Left lobe of liver (tissue), 2 donors: Measurements from ENCODE around the gene EFL1. TPM values are rescaled to one million over a fixed set of nuclear protein-coding genes. Genes with fewer than 3 reads are reported as not detected.

Experiments
- ATAC-seq: fragments of 200-7000 bp; cut with Tn5 transposase; one replicate; pipeline ENCODE4 v1.9.1; 2020; ENCODE audit warnings: mild to moderate bottlenecking, moderate library complexity
- DNase-seq: peaks from one replicate; pipeline ENCODE4 v3.0.0-alpha.2; 2020; ENCODE audit warnings: low spot score
- total RNA-seq: library from RNA; stranded (reverse); gene quantifications from one replicate; pipeline ENCODE4 v1.2.1, GENCODE V29; 2021
- donor health status: DM: no; HTN: no; CAD: no; lungs with moderate emphysema.
- donor health status: DM: no; HTN: yes; CAD: no.

EFL1 gene
- total RNA-seq, 1 donor from 2014 or later = 6.7 TPM

DNA sequence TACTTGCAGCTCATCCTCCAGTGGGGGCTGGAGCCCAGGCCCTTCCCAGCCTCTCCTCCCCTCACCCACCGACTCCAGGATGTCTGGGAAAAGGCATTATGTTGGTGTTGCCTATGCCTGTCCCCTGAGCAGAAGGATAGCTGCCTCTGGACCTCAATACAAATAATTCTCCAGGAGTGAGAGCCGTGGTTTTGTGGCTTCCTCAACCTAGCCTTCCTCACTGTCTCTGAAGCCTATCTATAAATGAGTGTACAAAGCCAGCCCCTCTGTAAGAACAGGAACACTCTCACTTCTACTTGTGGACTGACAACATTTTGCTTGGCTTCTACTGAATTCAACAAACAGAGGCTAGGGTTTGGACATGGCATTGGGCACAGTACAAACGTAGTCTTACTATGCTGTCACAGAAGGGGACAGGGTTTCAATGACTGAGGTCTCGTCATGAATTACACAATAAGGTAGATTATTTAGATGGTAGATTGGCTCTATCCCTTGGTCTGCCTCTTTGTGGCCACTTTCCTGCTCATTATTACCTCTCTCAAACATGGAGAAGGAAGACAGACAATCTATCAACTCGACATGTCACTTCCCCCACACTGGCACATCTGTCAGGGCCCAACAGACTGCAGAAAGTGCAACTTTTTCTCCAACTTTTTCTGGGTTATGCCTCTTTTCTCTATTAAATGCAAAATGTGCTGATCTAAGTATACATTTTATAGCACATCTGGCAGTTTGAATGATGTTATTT is 134.0 kb downstream of the EFL1 start:
- DNase-seq = peak; percentile 51
- peak; percentile 75 for ATAC-seq

DNA sequence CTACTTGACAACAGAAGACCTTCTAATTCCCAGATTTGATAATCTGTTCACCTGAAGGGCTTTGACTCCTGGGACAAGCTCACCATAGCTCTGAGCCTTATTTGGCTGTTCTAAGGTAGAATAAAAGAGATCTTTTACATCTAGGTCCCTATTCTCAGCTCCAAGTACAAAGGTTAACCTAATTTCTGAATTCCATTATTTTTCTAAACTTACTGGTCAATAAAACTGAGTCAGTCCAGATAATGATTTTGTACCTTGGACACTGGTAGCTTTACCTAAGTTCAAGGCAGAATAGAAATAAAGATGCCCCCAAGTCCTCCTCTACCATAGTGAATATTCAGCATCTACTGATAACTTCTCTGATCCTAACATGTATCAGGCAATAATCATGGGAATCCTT is 135.0 kb downstream of the EFL1 start:
- peak; percentile 61 for ATAC-seq
- DNase-seq = no peak

DNA sequence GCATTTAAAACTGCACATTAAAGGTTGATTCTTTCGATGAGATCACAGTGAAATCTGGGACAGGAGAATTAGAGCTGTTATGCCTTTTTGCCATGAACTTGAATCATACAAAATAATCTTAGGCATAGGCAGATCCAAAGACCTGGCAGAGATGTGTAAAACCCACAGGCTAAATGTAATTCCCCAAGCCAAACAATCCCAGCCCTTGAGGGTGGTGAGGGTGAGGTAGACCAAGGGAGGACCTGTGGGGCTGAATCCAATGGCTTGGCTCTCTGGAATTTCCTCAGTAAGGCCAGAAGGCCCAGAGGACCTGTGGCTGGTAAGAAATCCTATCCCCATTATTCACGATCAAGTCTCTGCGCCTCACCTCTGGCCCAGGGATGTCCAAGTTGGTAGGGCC is 136.2 kb downstream of the EFL1 start:
- no peak for DNase-seq
- ATAC-seq = no peak

DNA sequence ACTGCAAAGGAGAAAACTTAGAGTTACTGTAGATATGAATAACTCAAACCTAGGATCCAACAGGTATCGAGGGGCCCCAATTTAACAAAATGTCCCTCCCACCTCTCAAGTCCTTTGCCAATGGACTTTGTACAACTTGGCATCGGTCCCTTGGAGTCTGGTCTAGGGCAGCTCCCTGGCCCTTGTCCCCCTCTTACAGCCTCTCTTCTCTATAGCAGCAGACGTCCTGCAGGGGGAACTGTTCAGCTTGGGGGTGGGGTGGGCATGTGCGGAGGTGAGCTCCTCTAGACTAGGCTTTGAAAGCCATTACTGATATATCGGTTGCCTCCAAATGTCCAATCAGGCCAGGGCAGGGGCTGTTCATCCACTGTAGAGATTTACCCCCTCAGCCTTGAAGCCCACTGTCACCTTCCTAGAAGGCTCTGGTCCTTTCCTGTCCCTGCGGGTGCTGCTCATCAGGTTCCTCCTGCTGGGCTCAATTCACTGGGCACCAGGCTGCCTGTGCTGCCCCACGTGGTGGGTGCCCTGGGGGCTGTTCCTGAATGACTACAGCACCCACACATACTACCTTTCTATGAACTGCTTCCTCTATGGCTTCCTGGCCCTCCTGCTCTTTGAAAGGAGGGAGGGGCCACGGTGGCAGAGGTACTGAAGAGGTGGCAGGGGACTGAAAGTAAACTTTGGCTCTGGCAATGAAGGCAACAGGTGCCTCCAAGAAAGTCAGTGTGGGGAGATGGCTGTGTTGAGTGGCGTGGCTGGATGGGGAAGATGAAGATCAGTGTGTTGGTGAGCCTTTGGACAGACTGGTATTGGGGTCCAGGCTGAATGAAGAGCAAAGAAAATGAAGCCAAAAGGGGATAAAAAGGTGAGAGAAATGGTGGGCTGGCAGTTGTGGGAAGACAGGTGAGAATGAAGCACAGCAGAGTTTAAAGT is 137.9 kb downstream of the EFL1 start:
- DNase-seq = no peak
- peak; percentile 51 for ATAC-seq

DNA sequence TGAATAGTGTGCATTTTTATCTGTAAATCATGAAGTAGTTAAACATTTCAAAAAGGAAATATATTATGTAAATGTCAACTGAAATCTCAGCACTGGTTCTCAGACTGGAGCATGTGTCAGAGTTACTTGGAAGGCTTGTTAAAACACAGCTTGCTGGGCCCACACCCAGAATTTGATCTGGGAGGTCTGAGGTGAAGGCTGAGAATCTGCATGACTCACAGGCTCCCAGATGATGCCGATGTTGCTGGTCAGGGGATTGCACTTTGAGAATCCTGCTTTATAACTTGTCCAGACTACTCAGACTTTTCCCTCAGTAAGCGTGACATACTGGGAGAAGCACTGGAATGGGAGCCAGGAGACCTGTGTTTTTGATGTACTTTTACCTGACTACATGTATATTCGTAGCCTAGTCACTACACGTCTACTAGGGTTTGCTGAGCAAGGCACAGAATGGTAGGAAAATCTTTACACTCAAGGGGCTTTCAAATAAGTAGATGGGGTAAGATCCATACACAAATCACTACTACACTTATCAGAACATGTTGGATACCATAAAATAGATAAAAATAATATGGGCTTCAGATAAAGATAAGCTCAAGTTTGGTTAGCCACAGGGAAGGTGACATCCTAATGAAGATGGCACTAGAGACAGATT is 139.7 kb downstream of the EFL1 start:
- DNase-seq = no peak
- no peak for ATAC-seq

DNA sequence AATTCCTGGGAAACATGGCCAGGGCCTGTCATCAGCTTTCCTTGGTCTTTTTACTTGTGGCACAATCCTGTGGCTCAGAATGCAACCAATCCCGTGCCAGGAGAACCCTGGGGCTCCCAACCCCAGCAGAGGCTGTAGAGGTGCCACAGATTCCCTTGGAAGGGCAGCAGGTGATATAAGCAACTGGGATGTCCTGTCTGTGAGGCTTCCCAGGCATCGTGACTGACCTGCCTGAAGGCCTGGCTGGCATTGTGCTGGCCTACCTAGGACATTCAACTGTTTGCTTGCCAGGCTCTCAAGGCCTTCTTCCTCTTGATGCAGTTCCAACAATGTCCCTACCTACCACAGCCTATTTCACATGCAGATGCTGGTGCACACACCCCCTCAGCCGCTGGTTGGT is 144.5 kb downstream of the EFL1 start:
- no peak for DNase-seq
- ATAC-seq = no peak

DNA sequence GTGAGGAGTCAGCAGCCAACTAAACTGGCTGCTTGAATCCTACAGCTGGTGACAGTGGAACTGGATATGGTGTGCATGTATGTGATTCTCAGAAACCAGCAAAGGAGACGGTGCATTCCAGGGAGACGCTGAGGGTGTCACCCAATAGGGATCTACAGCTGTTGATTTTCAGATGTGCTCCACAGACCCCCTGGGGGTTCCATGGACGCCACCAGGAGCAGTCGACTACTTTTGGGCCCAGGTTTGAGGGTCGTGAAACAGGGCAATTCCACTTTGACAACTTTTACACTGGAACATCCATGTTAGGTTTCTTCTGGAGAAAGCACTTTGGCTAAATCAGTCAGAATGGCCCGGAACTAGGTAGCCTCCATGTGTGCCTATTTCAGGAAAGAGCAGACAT is 145.2 kb downstream of the EFL1 start:
- DNase-seq = no peak
- ATAC-seq = no peak

DNA sequence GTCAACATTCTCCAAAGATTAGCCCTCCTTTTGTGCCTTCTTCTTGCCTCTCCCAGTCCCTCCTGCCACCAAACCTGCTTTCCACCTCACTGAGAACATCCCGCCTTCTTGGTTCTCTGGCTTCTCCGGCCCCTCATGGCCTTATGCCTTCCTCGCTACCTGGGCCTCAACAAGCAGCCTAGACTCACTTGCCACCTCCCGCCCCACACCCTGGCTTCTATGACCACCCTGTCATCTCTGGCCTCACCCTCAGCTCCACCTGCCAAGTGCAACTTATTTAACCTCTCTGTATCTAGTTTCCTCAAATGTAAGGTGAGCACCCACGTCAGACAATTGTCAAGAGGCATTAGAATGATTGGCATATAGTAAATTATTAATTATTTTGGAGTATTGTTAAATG is 147.9 kb downstream of the EFL1 start:
- no peak for ATAC-seq

DNA sequence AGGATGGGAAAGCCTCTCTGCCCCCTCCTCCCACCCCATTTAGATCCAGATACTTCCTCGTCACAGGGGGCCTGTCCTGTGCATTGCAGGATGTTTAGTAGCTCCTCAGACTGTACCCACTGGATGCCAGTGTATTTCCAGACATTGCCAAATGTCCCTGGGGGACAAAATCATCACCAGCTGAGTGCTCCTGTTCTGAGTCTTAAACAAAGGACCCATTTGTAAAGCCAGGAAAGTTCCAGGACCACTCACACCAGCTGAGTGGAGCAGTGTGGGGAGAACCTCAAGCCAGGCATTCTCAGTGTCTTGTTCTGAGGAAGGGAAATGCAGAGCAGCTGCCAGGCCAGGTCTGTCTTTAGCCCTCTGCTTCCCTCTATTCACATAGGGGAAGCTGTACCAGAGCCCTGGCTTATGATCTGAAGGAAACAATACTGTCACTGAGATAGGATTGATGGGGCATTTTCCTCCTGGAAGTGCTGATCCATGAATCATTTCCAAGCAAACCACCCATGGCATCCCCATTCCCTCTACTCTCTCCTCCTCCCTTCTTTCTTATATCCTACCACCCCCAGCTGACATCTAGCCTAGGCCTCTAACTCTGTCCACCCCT is 149.3 kb downstream of the EFL1 start:
- DNase-seq (no peak), ATAC-seq (no peak)

More for the DNA sequence above, 147.9 kb downstream of the EFL1 start:
- DNase-seq = no peak

DNA sequence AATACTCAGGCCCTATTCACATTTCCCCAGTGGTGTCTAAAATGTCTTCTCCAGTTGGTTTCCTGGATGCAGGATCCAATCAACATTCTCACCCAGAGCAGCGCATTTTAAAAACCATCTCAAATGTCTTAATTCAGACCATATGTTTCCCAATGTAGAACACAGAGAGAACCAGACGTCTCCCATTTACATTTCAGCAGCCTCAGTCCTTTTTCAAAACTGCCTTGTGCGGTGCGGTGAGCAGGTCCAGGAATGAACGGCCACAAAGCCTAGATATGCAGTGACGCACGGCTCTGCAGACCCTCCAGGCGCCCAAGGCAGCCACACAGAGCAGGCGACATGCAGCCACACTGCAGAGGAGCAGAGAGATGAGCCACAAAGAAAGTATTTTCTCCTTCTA is 150.6 kb downstream of the EFL1 start:
- ATAC-seq = no peak

DNA sequence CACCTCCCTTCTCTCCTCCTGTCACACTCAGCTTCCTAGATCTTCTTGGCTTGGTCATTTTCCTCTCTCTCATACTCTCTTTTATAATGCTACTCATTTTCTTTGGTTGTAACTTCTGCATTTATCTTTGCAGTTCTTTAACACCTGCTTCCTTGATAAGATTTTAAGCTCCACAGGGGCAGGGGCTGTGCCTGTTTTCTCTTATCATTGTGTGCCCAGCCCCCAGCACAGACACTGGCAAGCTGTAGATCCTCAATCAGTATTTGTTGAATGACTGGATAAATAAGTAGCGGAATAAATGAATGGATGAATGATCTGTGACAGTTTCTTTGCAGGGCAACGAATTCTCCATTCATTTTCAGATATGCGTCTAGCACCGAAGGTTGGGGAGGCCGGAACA is 152.4 kb downstream of the EFL1 start:
- no peak for ATAC-seq

More for the DNA sequence above, 150.6 kb downstream of the EFL1 start:
- DNase-seq = no peak

DNA sequence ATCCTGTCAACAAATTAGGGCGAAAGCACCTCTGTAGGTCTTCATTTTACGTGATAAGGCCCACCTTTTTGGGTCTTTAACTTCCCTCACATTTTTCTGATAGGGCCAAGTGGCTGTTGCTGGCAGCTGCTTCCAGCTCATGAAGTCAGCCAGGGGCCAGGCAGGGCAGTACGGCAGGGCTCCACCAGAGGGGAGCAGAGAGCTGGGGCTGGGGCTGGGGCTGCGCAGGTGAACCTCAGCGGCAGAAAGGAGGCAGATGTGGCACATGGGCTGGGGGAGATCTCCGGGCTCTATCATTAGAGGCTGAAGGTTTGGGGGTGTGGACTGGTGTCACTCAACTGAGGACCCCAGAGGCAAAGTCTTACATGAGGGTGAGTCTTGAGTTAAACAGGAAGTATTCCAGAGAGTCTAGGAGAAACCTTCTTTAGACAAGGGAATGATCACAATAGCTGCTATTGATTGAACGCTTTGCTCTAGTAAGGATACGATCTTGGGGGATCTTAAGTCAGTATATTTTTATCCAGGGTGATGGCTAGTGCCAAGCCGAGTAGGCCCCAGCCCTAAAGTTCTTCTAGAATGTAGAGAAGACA is 153.9 kb downstream of the EFL1 start:
- ATAC-seq (peak; percentile 100), DNase-seq (peak; percentile 82)

More for the DNA sequence above, 152.4 kb downstream of the EFL1 start:
- no peak for DNase-seq

DNA sequence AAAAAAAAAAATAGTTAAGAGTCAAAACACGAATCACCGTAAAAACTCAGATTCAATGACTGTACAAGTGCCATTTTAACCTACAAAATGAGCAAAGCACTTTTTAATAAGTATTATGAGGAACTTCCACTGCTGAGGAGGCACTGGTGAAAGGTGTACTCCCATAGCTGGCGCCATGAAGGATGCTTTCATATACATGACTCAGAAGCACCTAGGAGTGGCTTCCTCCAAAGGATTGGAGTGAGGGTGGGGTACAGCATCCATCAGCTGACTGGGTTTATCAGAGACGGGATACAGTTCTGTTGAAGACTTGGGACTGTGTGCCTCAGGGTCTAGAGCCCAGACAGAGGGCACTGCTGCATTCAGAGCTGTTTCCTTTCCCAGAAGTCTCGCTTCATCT is 155.9 kb downstream of the EFL1 start:
- ATAC-seq (no peak), DNase-seq (no peak)

DNA sequence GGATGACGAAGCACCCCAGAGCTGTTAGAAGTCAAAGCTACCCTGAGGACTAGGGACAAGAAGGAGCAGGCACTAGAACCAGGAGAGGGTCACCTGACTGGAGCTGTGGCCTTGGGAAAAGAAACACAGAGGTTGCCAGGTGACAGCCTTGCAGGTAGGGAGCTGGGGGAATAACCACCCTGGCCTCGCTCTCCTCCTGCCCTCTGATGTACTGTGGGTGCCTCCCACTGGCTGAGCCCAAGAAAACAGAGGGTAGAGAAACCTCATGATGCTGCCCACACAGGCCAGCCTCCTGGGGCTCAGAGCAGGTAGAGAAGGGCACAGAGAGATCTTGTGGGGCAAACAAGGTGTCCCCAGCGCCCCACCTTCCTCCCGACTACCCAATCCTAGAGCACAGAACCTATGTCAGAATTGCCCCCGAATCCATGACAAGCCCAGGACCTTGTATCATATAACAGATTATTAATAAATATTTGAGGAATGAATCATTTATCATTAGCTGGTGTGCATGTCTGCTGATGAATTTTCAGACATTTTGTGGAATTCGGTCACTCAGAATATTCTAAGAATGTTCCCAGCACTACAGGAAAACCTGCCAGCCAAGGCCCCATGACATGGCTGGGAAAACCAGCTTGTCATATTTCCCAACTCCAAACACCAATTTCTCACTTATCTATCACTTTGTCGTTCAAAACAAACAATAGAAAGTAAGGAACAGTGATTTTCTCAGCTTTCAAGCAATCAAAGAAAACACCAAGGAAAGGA is 156.9 kb downstream of the EFL1 start:
- DNase-seq = no peak
- ATAC-seq = no peak

DNA sequence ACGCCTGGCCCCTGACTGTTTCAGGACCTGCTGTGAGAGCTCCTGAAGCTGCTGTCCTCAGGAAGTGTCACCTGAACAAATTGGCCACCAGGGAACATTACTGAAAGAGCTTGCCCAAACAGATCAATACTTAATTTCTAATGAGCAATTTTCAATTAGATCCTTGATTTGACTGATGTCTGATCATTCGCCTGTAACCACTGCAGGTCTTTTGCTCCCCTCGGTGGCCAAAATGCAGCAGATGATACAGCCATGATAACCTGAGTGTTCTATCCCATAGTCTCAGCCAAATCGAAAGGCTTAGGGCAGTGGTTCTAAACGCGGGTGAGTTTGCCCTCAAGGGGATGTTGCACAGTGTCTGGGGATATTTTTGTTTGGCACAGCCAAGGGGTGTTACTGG is 159.1 kb downstream of the EFL1 start:
- DNase-seq (no peak), ATAC-seq (no peak)

DNA sequence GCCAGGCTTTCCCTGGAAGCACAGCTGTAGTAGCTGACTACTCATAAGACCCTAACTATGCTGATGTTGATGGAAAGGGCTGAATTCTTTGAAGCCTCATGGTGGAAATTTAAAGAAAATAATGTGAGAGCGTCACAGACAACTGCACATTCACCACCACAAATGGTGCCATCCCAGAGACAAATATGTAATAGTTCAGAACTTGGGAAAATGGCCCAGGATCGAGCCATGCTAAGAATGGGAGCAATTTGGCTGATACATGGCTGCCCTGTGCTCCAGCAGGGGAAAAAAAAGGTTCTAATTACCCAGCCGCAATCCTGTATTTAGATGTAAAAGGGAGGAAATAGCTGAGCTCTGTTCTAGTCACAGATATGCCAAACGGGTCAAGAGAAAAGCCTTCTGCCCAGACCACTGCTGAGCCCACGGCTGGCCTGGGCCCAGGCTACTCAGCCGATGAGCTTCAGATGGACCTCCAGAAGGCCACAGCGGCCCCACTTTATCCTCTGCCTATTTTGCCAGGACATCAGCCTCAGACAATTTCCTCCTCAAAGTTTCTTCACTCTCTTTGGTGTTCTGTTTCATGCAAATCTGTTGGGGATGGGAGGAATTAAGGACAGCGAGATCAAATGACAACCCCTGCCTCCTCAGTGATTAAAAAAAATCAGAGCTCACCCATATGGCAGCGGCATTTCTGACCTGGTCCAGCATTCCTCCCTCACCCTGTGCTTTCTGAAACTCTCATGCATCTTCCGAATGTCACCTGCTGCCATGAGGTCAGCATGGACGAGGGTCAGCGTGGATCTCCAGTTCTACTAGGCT is 162.2 kb downstream of the EFL1 start:
- ATAC-seq (no peak), DNase-seq (no peak)

DNA sequence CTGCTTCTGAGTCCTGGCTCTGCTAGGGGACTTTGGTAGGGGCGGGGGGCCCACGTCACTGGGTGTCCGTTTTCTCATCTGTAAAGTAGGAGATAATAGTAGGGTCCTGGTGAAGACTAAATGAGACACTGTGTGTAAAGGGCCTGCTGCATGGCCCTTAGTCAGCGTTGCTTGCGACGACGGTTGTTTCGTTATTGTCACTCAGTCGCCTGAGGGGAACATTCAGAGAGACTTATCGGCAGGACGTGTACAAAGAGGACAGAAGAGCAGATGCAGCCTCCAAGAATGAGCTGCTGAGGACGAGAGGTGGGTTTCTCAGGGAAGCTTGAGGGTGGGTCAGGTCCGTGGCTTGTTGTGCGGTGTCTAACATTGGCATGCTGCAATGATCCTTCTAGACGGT is 163.9 kb downstream of the EFL1 start:
- no peak for DNase-seq
- ATAC-seq = no peak

DNA sequence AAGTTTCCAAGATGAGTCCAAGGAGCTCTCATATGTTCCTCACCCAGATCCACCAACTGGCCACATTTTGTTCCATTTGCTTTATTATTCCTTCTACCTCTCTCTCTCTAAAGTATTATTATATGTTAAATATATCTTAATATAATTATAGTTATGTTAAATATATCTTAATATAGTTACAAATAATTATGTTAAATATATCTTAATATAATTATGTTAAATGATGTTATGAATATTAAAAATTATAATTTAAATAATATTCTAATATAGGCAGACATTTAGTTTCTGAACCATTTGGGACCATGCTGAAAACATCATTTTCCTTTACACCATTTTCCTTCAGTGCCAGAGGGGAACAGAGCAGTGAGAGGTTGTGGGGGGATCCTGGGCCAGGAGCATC is 166.7 kb downstream of the EFL1 start:
- no peak for DNase-seq
- no peak for ATAC-seq

DNA sequence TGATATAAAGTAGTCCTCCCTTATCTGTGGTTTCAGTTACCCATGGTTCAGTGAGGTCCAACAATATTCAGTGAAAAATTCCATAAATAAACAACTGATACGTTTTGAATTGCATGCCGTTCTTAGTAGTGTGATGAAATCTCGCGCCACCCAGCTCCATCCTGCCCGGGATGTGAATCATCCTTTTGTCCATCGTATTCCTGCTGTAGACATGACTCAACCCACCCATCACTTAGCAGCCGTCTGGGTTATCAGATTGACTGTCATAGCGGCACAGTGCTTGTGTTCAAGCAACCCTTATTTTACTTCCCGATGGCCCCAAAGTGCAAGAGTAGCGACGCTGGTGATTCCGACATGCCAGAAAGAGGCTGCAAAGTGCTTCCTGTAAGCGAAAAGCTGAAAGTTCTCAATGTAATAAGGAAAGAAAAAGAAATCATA is 168.7 kb downstream of the EFL1 start:
- no peak for DNase-seq
- no peak for ATAC-seq
